Kidney epithelial cell (primary cell): ENCODE measurements around the gene CCDC88A. TPM values are rescaled to one million over a fixed set of nuclear protein-coding genes. Genes with fewer than 3 reads are reported as not detected.

ENCODE experiments used
- DNase-seq: peaks from one replicate; pipeline ENCODE4 v3.0.0-alpha.2; 2010; ENCODE audit warnings: low read depth
- H3K27me3 ChIP-seq: 2 replicates; pipeline ENCODE4 v1.6.0; 2011; ENCODE audit warnings: low read length; ENCODE audit not compliant: control insufficient read depth, insufficient read depth
- H3K36me3 ChIP-seq: 2 replicates; pipeline ENCODE4 v1.5.1; 2011; ENCODE audit warnings: low read length; ENCODE audit not compliant: control insufficient read depth, insufficient read depth
- H3K4me3 ChIP-seq: 2 replicates; pipeline ENCODE4 v1.5.1; 2011; ENCODE audit warnings: low read depth, mild to moderate bottlenecking, control low read depth, low read length
- CTCF ChIP-seq: IDR thresholded peaks from 2 replicates; pipeline ENCODE4 v1.5.1; 2011; ENCODE audit warnings: mild to moderate bottlenecking, moderate library complexity, low read length, control low read depth, inconsistent platforms; ENCODE audit not compliant: insufficient read depth, poor library complexity, severe bottlenecking
- total RNA-seq: library from RNA; depleted of rRNA; stranded (reverse); fragments of >200 nt; gene quantifications from 2 replicates; pipeline ENCODE4 v1.2.3, GENCODE V29; 2015

The CCDC88A gene
- total RNA-seq: 18.8 and 25.2 TPM in 2 replicates

- peak within 1 kb of the TSS; percentile 97 for H3K4me3 ChIP-seq
- no peak for TF ChIP-seq CTCF
Measured at GRCh38 chr2:55419679-55420438, at the start of gene CCDC88A. Gene CCDC88A (minus strand): TSS chr2:55419856. CDS start chr2:55419079, 777 bp downstream.

GRCh38 chr2:55461679-55462078, 42.0 kb upstream of the CCDC88A start:
- no peak for DNase-seq
- no peaks in the 10 kb centered on the region for H3K36me3 ChIP-seq
- H3K27me3 ChIP-seq: no peaks in the 10 kb centered on the region
- no peak for TF ChIP-seq CTCF
- no peak overlapping the region for H3K4me3 ChIP-seq

More at GRCh38 chr2:55419679-55420438, at the start of gene CCDC88A:
- DNase-seq: peak; percentile 51
- no peaks in the 10 kb centered on the region for H3K27me3 ChIP-seq
- no peaks in the 10 kb centered on the region for H3K36me3 ChIP-seq

GRCh38 chr2:55460562-55460961, 40.9 kb upstream of the CCDC88A start:
- Histone ChIP-seq H3K27me3 (no peaks in the 10 kb centered on the region), H3K4me3 (no peak overlapping the region), H3K36me3 (no peaks in the 10 kb centered on the region)
- DNase-seq: peak; percentile 5
- TF ChIP-seq CTCF: no peak

GRCh38 chr2:55459714-55460274, 40.1 kb upstream of the CCDC88A start:
- no peak for DNase-seq
- TF ChIP-seq CTCF: no peak
- Histone ChIP-seq H3K27me3 (no peaks in the 10 kb centered on the region), H3K36me3 (no peaks in the 10 kb centered on the region), H3K4me3 (no peak overlapping the region)

- H3K36me3 ChIP-seq: no peaks in the 10 kb centered on the region
- no peak for DNase-seq
- no peak overlapping the region for H3K4me3 ChIP-seq
- no peak for TF ChIP-seq CTCF
- H3K27me3 ChIP-seq: no peaks in the 10 kb centered on the region
Measured at GRCh38 chr2:55459279-55459678, 39.6 kb upstream of the CCDC88A start.
